HG02610 (cell line): ENCODE data around the gene MYDGF.

ENCODE experiments used
- ATAC-seq: cut with Tn5 transposase; IDR thresholded peaks from one replicate; pipeline ENCODE4 v1.9.1; 2021; ENCODE audit warnings: mild to moderate bottlenecking, moderate library complexity; ENCODE audit not compliant: unreplicated experiment

Gene MYDGF

GRCh38 chr19:4676955-4677731 is 7.0 kb upstream of the MYDGF start:
- ATAC-seq = no peak

- no peak for ATAC-seq
Measured at GRCh38 chr19:4675346-4675745, 5.2 kb upstream of the MYDGF start.

GRCh38 chr19:4673726-4674125 is 3.6 kb upstream of the MYDGF start:
- ATAC-seq = no peak

GRCh38 chr19:4673216-4673615 is 3.1 kb upstream of the MYDGF start:
- no peak for ATAC-seq

GRCh38 chr19:4671185-4671851 is 1.2 kb upstream of the MYDGF start:
- ATAC-seq = no peak

GRCh38 chr19:4664642-4665041 is 5.5 kb downstream of the MYDGF start:
- ATAC-seq = no peak

- no peak for ATAC-seq
Measured at GRCh38 chr19:4662812-4663211, 7.3 kb downstream of the MYDGF start.

- ATAC-seq = no peak
Measured at GRCh38 chr19:4662020-4662695, 8.0 kb downstream of the MYDGF start.

GRCh38 chr19:4660993-4661392 is 9.1 kb downstream of the MYDGF start:
- no peak for ATAC-seq

- no peak for ATAC-seq
Measured at GRCh38 chr19:4660181-4660791, 9.9 kb downstream of the MYDGF start.

- ATAC-seq = no peak
Measured at GRCh38 chr19:4657835-4658234, 12.3 kb downstream of the MYDGF start.

GRCh38 chr19:4657262-4657661 is 12.9 kb downstream of the MYDGF start:
- ATAC-seq = no peak

- no peak for ATAC-seq
Measured at GRCh38 chr19:4656102-4656501, 14.0 kb downstream of the MYDGF start.

GRCh38 chr19:4654437-4655361 is 15.4 kb downstream of the MYDGF start:
- ATAC-seq = no peak

- ATAC-seq = no peak
Measured at GRCh38 chr19:4653793-4654436, 16.2 kb downstream of the MYDGF start.

GRCh38 chr19:4652075-4652474 is 18.1 kb downstream of the MYDGF start:
- no peak for ATAC-seq

GRCh38 chr19:4650159-4650558 is 20.0 kb downstream of the MYDGF start:
- ATAC-seq = no peak

GRCh38 chr19:4649392-4650047 is 20.6 kb downstream of the MYDGF start:
- no peak for ATAC-seq
